Measurements from ENCODE around the gene CCDC40. TPM values are rescaled to one million over a fixed set of nuclear protein-coding genes. Genes with fewer than 3 reads are reported as not detected.
A peak's percentile ranks its signal among the peaks of the same experiment; 100 is the strongest.

The CCDC40 gene
- total and polyA plus RNA-seq, 11 donors = 2.4 to 9.0 (median 5.9) TPM

GRCh38 chr17:80103449-80104085 is 67.1 kb downstream of the CCDC40 start:
- DNase-seq (no peak), ATAC-seq (no peak)
- Histone ChIP-seq H3K27me3 (no peaks in the 10 kb centered on the region), H3K9me3 (no peaks in the 10 kb centered on the region), H3K4me1 (peaks cover 0 to 23% (median 7%) of the 10 kb centered on the region in 12 donors), H3K36me3 (peaks cover 0 to 17% (median 0%) of the 10 kb centered on the region in 9 donors), H3K27ac (no peak overlapping the region), H3K4me3 (no peak overlapping the region)
- intact Hi-C loops (cut with DNase I) = loop anchor here in 3 of 10 donors (5.0 kb wide), 3 partner anchors 44 to 159 kb away; partner anchors contain the start of genes EIF4A3 (in 3 of the 3) and RNF213 (in 2 of the 3)
- no peak for TF ChIP-seq CTCF (IDR thresholded peaks at IDR 0.05)
- no peak for TF ChIP-seq POLR2A (IDR thresholded peaks at IDR 0.05)
- WGBS, 4 donors = 90 to 95% (median 93%) methylated on average over 18 to 19 of the region's 19 CpGs

- Histone ChIP-seq H3K4me1 (peaks cover 0 to 23% (median 7%) of the 10 kb centered on the region in 12 donors), H3K27me3 (no peaks in the 10 kb centered on the region), H3K9me3 (no peaks in the 10 kb centered on the region), H3K27ac (no peak overlapping the region), H3K36me3 (peaks cover 0 to 22% (median 0%) of the 10 kb centered on the region in 9 donors), H3K4me3 (no peak overlapping the region)
- 61 to 70% (median 66%) methylated on average over 23 to 26 of the region's 26 CpGs for WGBS, 4 donors
- DNase-seq (no peak), ATAC-seq (no peak)
- TF ChIP-seq CTCF (IDR thresholded peaks at IDR 0.05) (no peak), POLR2A (IDR thresholded peaks at IDR 0.05) (no peak)
- intact Hi-C loops (cut with DNase I) = loop anchor here in 3 of 10 donors (5.0 kb wide), 3 partner anchors 43 to 158 kb away; partner anchors contain the start of genes EIF4A3 (in 3 of the 3) and RNF213 (in 2 of the 3)
Measured at GRCh38 chr17:80104321-80104955, 68.0 kb downstream of the CCDC40 start.

GRCh38 chr17:80104956-80105375 is 68.5 kb downstream of the CCDC40 start:
- 84 to 88% (median 86%) methylated on average over 18 of the region's 18 CpGs for WGBS, 4 donors
- Histone ChIP-seq H3K4me3 (no peak overlapping the region), H3K9me3 (no peaks in the 10 kb centered on the region), H3K27me3 (no peaks in the 10 kb centered on the region), H3K36me3 (peaks cover 0 to 22% (median 0%) of the 10 kb centered on the region in 9 donors), H3K27ac (no peak overlapping the region), H3K4me1 (peaks cover 0 to 23% (median 7%) of the 10 kb centered on the region in 12 donors)
- DNase-seq (peak in 1 of 5 donors; percentile 28), ATAC-seq (no peak)
- TF ChIP-seq CTCF (IDR thresholded peaks at IDR 0.05) (no peak), POLR2A (IDR thresholded peaks at IDR 0.05) (no peak)
- intact Hi-C loops (cut with DNase I) = loop anchor here in 3 of 10 donors (5.0 kb wide), 3 partner anchors 42 to 157 kb away; partner anchors contain the start of genes EIF4A3 (in 3 of the 3) and RNF213 (in 2 of the 3)

- peaks cover 0 to 20% (median 7%) of the 10 kb centered on the region in 12 donors for H3K4me1 ChIP-seq
- no peaks in the 10 kb centered on the region for H3K9me3 ChIP-seq
- H3K4me3 ChIP-seq = no peak overlapping the region
- WGBS, 4 donors = 41 to 69% (median 58%) methylated on average over 27 to 29 of the region's 29 CpGs
- peak in 2 of 5 donors; percentile 38 to 58 for DNase-seq
- TF ChIP-seq POLR2A (IDR thresholded peaks at IDR 0.05) (no peak), CTCF (IDR thresholded peaks at IDR 0.05) (no peak)
- H3K27ac ChIP-seq = no peak overlapping the region
- intact Hi-C loops (cut with DNase I) = no loop called here
- no peaks in the 10 kb centered on the region for H3K27me3 ChIP-seq
- peaks cover 0 to 26% (median 0%) of the 10 kb centered on the region in 9 donors for H3K36me3 ChIP-seq
- ATAC-seq = no peak
Measured at GRCh38 chr17:80105762-80106161, 69.3 kb downstream of the CCDC40 start.

Measured in heart left ventricle (tissue), 16 donors.